Activated CD4-positive, alpha-beta T cell treated with anti-CD3 and anti-CD28 coated beads, Interleukin-2, amount 10 ng/mL, durations not matched to agents 24 days and 14 days (primary cell): Measurements from ENCODE around the gene PRUNE1. TPM values are rescaled to one million over a fixed set of nuclear protein-coding genes. Genes with fewer than 3 reads are reported as not detected.
A peak's percentile ranks its signal among the peaks of the same experiment; 100 is the strongest.

ENCODE experiments used
- DNase-seq: peaks from one replicate; pipeline ENCODE4 v3.0.0; 2022
- H3K27ac Mint-ChIP-seq: one replicate; pipeline ENCODE4 v1.8.0; 2022; ENCODE audit warnings: mild to moderate bottlenecking, mixed read lengths
- H3K27me3 Mint-ChIP-seq: one replicate; pipeline ENCODE4 v1.8.0; 2022; ENCODE audit warnings: mixed read lengths
- H3K36me3 Mint-ChIP-seq: one replicate; pipeline ENCODE4 v1.8.0; 2022; ENCODE audit warnings: low read depth, mild to moderate bottlenecking, mixed read lengths
- H3K4me1 Mint-ChIP-seq: one replicate; pipeline ENCODE4 v1.8.0; 2021; ENCODE audit warnings: mixed read lengths
- H3K4me3 Mint-ChIP-seq: one replicate; pipeline ENCODE4 v1.8.0; 2022; ENCODE audit warnings: mild to moderate bottlenecking, moderate library complexity, mixed read lengths
- H3K9me3 Mint-ChIP-seq: one replicate; pipeline ENCODE4 v1.8.0; 2021; ENCODE audit warnings: mixed read lengths
- intact Hi-C: fragments of 100-400 bp; cut with micrococcal nuclease; formaldehyde crosslinking; loops from one replicate; pipeline ENCODE4 v1.15.1; 2023
- total RNA-seq: library from RNA; stranded (reverse); gene quantifications from 2 replicates; pipeline ENCODE4 v1.2.3, GENCODE V29; 2022

PRUNE1 gene
- total RNA-seq, 1 donor from 2014 or later, result 13.3 TPM

GRCh38 chr1:150987924-150988323 is 20.3 kb upstream of the PRUNE1 start:
- no peak for DNase-seq
- Mint-ChIP-seq H3K9me3 (no peaks in the 10 kb centered on the region), H3K27me3 (no peaks in the 10 kb centered on the region), H3K36me3 (no peaks in the 10 kb centered on the region), H3K27ac (no peak overlapping the region), H3K4me1 (peaks cover 3% of the 10 kb centered on the region), H3K4me3 (no peak overlapping the region)
- intact Hi-C loops, result no loop called here

GRCh38 chr1:150992626-150993025 is 15.6 kb upstream of the PRUNE1 start:
- Mint-ChIP-seq H3K27ac (no peak overlapping the region), H3K4me3 (no peak overlapping the region), H3K36me3 (peaks cover 6% of the 10 kb centered on the region), H3K9me3 (no peaks in the 10 kb centered on the region), H3K27me3 (no peaks in the 10 kb centered on the region), H3K4me1 (peaks cover 6% of the 10 kb centered on the region)
- DNase-seq, result no peak
- intact Hi-C loops, result no loop called here

DNA sequence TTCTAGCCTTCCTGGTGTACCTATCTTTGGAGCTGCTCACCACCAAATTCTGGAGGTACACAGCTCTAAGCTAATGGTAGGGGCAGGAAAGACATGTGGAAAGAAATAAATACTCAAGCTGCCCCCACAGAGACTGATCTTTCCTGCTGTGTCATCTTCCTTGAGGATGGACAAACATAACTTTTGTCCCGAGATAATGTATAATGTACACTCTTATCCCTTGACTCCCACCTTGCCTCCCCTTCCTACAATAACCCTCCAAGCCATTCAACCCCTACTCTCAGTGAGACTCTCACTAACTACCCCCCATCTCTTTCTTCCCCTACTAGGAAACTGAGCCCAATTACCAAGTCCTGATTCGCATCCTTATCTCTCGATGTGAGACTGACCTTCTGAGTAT is 14.0 kb upstream of the PRUNE1 start:
- intact Hi-C loops, result no loop called here
- Mint-ChIP-seq H3K4me1 (peaks cover 7% of the 10 kb centered on the region), H3K27me3 (no peaks in the 10 kb centered on the region), H3K9me3 (no peaks in the 10 kb centered on the region), H3K36me3 (peaks cover 13% of the 10 kb centered on the region), H3K27ac (no peak overlapping the region), H3K4me3 (no peak overlapping the region)
- DNase-seq, result no peak

GRCh38 chr1:150995460-150995859 is 12.8 kb upstream of the PRUNE1 start:
- intact Hi-C loops, result no loop called here
- DNase-seq, result no peak
- Mint-ChIP-seq H3K27me3 (no peaks in the 10 kb centered on the region), H3K36me3 (peaks cover 16% of the 10 kb centered on the region), H3K27ac (no peak overlapping the region), H3K4me3 (no peak overlapping the region), H3K9me3 (no peaks in the 10 kb centered on the region), H3K4me1 (peaks cover 8% of the 10 kb centered on the region)

DNA sequence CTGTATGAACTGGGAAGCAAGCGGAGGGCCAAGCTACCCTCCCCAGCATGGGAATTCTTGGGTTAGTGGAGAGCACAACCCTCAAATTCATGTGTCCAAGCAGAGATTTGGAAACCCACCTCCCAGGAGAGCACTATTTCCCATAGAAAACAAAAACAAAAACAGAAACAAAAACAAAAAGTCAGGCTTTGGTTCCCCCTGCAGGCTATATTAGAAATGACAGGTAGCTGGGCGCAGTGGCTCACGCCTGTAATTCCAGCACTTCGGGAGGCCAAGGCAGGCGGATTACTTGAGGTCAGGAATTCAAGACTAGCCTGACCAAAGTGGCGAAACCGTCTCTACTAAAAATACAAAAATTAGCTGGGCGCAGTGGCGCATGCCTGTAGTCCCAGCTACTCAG is 12.4 kb upstream of the PRUNE1 start:
- DNase-seq, result peak; percentile 84
- H3K9me3 Mint-ChIP-seq, result no peaks in the 10 kb centered on the region
- H3K4me1 Mint-ChIP-seq, result peaks cover 12% of the 10 kb centered on the region
- peaks cover 19% of the 10 kb centered on the region for H3K36me3 Mint-ChIP-seq
- no peak overlapping the region for H3K4me3 Mint-ChIP-seq
- no peaks in the 10 kb centered on the region for H3K27me3 Mint-ChIP-seq
- no peak overlapping the region for H3K27ac Mint-ChIP-seq
- intact Hi-C loops, result no loop called here

GRCh38 chr1:150997126-150997872 is 10.9 kb upstream of the PRUNE1 start:
- intact Hi-C loops, result no loop called here
- no peaks in the 10 kb centered on the region for H3K27me3 Mint-ChIP-seq
- H3K4me1 Mint-ChIP-seq, result peaks cover 21% of the 10 kb centered on the region
- H3K4me3 Mint-ChIP-seq, result no peak overlapping the region
- H3K36me3 Mint-ChIP-seq, result peaks cover 29% of the 10 kb centered on the region
- no peak overlapping the region for H3K27ac Mint-ChIP-seq
- no peak for DNase-seq
- H3K9me3 Mint-ChIP-seq, result no peaks in the 10 kb centered on the region

DNA sequence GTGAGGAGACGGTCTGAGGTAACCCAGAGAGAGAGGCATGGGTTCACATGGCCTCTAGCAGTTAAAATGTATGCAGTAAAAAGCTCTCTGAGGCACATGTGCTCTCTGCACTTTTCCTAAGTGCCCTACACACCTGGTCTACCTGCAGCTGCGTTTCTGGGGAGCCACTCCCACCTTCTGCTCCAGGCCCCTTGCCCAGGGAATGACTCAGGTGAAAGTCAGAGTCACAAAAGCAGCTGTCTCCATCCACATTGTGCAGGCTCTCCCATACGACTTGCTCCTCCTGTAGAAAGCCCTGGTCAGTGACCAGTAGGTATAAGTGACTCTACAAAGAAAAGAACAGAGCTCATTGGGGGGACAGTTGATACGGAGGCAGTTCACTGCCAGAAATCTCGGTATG is 10.3 kb upstream of the PRUNE1 start:
- H3K27ac Mint-ChIP-seq, result no peak overlapping the region
- intact Hi-C loops, result no loop called here
- DNase-seq, result no peak
- H3K4me1 Mint-ChIP-seq, result peaks cover 28% of the 10 kb centered on the region
- no peaks in the 10 kb centered on the region for H3K9me3 Mint-ChIP-seq
- H3K4me3 Mint-ChIP-seq, result no peak overlapping the region
- peaks cover 31% of the 10 kb centered on the region for H3K36me3 Mint-ChIP-seq
- H3K27me3 Mint-ChIP-seq, result no peaks in the 10 kb centered on the region

DNA sequence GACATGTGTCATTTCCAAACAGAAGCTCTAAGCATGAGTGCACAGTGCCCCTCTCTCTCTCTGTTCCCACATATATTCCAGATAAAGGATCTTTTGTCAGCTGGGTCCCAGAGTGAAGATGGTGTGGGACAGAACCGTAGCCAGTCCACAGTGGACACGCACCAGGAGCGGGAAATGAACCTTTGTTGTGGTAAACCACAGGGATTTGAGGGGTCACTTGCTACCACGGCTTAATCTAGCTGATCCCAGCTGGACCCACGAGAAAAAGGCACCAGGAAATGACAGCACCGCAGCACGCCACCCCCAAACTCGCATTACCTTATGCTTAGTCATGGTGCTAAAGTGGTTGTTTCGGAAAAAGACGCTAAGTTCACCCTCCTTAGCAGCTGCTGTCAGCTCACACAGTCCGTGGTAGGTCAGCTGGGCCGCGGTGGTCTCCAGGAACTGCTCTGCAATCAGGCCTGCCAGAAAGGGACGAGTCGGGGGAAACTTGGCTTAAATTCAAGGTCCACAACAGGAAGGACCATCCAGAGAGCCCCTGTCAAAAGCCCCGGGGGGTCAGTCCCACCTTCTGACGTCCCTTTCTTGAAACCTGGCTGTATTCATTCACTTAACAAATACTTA is 9.1 kb upstream of the PRUNE1 start:
- DNase-seq, result no peak
- Mint-ChIP-seq H3K9me3 (no peaks in the 10 kb centered on the region), H3K27ac (no peak overlapping the region), H3K4me1 (peaks cover 37% of the 10 kb centered on the region), H3K4me3 (no peak overlapping the region), H3K27me3 (no peaks in the 10 kb centered on the region), H3K36me3 (peaks cover 31% of the 10 kb centered on the region)
- intact Hi-C loops, result no loop called here

- no peaks in the 10 kb centered on the region for H3K27me3 Mint-ChIP-seq
- no peak for DNase-seq
- H3K9me3 Mint-ChIP-seq, result no peaks in the 10 kb centered on the region
- H3K27ac Mint-ChIP-seq, result no peak overlapping the region
- peaks cover 43% of the 10 kb centered on the region for H3K4me1 Mint-ChIP-seq
- intact Hi-C loops, result loop anchor here (10.0 kb wide), 1 partner anchor 515 kb away; the partner anchor contains the start of gene TARS2
- H3K36me3 Mint-ChIP-seq, result peaks cover 31% of the 10 kb centered on the region
- no peak overlapping the region for H3K4me3 Mint-ChIP-seq
These were observed 8.3 kb upstream of the PRUNE1 start for GRCh38 chr1:150999926-151000325.

- intact Hi-C loops, result loop anchor here (10.0 kb wide), 1 partner anchor 516 kb away; the partner anchor contains the start of gene TARS2
- Mint-ChIP-seq H3K4me1 (peaks cover 44% of the 10 kb centered on the region), H3K27me3 (no peaks in the 10 kb centered on the region), H3K36me3 (peaks cover 31% of the 10 kb centered on the region), H3K27ac (no peak overlapping the region), H3K9me3 (no peaks in the 10 kb centered on the region), H3K4me3 (no peak overlapping the region)
- no peak for DNase-seq
These were observed 7.8 kb upstream of the PRUNE1 start for GRCh38 chr1:151000408-151000807.

- peaks cover 51% of the 10 kb centered on the region for H3K4me1 Mint-ChIP-seq
- H3K9me3 Mint-ChIP-seq, result no peaks in the 10 kb centered on the region
- peak overlapping the region; percentile 7 for H3K27ac Mint-ChIP-seq
- DNase-seq, result no peak
- H3K4me3 Mint-ChIP-seq, result no peak overlapping the region
- H3K27me3 Mint-ChIP-seq, result no peaks in the 10 kb centered on the region
- intact Hi-C loops, result loop anchor here (10.0 kb wide), 1 partner anchor 517 kb away; the partner anchor contains the start of gene TARS2
- peaks cover 31% of the 10 kb centered on the region for H3K36me3 Mint-ChIP-seq
These were observed 6.6 kb upstream of the PRUNE1 start for GRCh38 chr1:151001602-151002001.

GRCh38 chr1:151002051-151002450 is 6.2 kb upstream of the PRUNE1 start:
- intact Hi-C loops, result loop anchor here (10.0 kb wide), 1 partner anchor 517 kb away; the partner anchor contains the start of gene TARS2
- H3K4me3 Mint-ChIP-seq, result no peak overlapping the region
- peaks cover 55% of the 10 kb centered on the region for H3K4me1 Mint-ChIP-seq
- peaks cover 27% of the 10 kb centered on the region for H3K36me3 Mint-ChIP-seq
- H3K9me3 Mint-ChIP-seq, result no peaks in the 10 kb centered on the region
- H3K27me3 Mint-ChIP-seq, result no peaks in the 10 kb centered on the region
- H3K27ac Mint-ChIP-seq, result no peak overlapping the region
- DNase-seq, result no peak

DNA sequence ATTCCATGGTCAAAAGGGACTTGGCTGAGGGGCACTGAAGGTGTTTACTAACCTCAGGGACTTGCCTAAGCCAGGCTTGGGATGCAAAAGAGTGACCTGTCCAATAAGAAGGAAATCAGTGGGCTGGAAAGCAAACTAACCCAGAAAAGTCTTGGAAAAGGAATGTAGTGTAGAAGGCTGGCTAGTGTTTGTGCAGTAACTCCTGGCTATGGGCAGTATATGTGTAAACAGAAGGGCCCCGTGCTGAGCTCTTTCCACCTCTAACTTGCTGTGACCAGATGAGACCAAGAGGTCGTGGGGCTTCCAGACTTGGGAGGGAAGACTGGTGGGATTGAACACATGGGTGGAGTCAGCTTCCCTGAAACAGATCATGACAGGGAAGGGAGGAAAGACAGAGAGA is 5.6 kb upstream of the PRUNE1 start:
- no peak for DNase-seq
- Mint-ChIP-seq H3K4me1 (peaks cover 61% of the 10 kb centered on the region), H3K9me3 (no peaks in the 10 kb centered on the region), H3K36me3 (peaks cover 24% of the 10 kb centered on the region), H3K27ac (peak overlapping the region; percentile 14), H3K4me3 (peak overlapping the region; percentile 71), H3K27me3 (no peaks in the 10 kb centered on the region)
- intact Hi-C loops, result loop anchor here (10.0 kb wide), 1 partner anchor 518 kb away; the partner anchor contains the start of gene TARS2

GRCh38 chr1:151003180-151003579 is 5.1 kb upstream of the PRUNE1 start:
- Mint-ChIP-seq H3K36me3 (peaks cover 24% of the 10 kb centered on the region), H3K4me1 (peaks cover 64% of the 10 kb centered on the region), H3K27ac (no peak overlapping the region), H3K27me3 (no peaks in the 10 kb centered on the region), H3K4me3 (peak overlapping the region; percentile 71), H3K9me3 (no peaks in the 10 kb centered on the region)
- DNase-seq, result peak; percentile 70
- intact Hi-C loops, result loop anchor here (10.0 kb wide), 1 partner anchor 518 kb away; the partner anchor contains the start of gene TARS2
